Measurements from ENCODE around the gene UFSP2. TPM values are rescaled to one million over a fixed set of nuclear protein-coding genes. Genes with fewer than 3 reads are reported as not detected.
A peak's percentile ranks its signal among the peaks of the same experiment; 100 is the strongest.

Gene UFSP2
- total RNA-seq, 1 donor: 53.5 TPM

DNA sequence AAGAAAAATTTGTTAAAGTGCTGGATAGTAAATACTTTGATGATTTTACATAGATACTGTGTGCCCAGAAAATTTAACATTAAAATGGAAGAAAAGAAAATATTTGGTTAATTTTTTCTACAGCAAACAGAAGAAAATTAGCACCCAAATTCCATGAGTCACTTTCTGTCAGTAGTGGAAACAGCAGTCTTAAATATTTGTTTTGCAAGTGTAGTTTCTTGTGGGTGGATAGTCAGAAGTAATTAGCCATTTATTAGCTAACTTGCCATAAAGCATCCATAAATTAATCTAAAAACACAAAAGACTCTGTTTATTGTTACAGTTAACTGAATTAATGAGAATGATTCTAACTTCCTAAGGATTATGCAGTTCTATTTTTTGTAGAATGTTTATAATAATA is 9.7 kb upstream of the UFSP2 start:
- no peak for DNase-seq (ENCODE audit: low read depth)
- no peak overlapping the region for H3K4me3 ChIP-seq (ENCODE audit: low read depth, low read length)
- TF ChIP-seq, protein P1, sequence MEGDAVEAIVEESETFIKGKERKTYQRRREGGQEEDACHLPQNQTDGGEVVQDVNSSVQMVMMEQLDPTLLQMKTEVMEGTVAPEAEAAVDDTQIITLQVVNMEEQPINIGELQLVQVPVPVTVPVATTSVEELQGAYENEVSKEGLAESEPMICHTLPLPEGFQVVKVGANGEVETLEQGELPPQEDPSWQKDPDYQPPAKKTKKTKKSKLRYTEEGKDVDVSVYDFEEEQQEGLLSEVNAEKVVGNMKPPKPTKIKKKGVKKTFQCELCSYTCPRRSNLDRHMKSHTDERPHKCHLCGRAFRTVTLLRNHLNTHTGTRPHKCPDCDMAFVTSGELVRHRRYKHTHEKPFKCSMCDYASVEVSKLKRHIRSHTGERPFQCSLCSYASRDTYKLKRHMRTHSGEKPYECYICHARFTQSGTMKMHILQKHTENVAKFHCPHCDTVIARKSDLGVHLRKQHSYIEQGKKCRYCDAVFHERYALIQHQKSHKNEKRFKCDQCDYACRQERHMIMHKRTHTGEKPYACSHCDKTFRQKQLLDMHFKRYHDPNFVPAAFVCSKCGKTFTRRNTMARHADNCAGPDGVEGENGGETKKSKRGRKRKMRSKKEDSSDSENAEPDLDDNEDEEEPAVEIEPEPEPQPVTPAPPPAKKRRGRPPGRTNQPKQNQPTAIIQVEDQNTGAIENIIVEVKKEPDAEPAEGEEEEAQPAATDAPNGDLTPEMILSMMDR (IDR thresholded peaks at IDR 0.05; ENCODE audit: insufficient read depth, low read length): no peak

- TF ChIP-seq, protein P1 (IDR thresholded peaks at IDR 0.05; ENCODE audit: insufficient read depth, low read length): no peak
- no peak for DNase-seq (ENCODE audit: low read depth)
- H3K4me3 ChIP-seq (ENCODE audit: low read depth, low read length): no peak overlapping the region
Measured at GRCh38 chr4:185429660-185430059, 3.9 kb upstream of the UFSP2 start.

DNA sequence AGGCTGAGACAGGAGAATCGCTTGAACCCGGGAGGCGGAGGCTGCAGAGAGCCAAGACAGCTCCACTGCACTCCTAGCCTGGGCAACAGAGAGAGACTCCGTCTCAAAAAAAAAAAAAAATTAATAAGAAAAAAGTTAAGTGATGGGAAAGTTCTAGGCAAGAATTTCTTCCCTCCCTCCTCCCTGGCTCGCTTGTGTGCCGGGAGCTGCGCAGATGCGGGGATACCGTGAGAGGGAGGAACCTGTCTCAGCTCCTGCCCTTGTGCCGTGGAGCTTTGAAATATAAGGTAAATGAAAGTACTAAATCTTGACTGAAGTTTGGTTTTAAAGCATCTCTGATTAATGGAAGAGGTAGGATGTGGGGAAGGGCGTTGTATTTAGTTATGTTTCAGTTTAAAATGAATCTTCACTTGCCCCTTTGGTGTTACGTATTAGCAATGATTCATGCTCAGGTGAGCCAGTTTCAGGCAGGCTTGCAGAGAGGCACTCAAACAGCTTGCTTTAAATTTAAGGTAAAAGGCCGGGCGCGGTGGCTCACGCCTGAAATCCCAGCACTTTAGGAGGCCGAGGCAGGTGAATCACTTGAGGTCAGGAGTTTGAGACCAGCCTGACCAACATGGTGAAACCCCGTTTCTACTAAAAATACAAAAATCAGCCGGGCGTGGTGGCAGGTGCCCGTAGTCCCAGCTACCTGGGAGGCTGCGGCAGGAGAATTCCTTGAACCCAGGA is 1.4 kb upstream of the UFSP2 start:
- no peak for DNase-seq (ENCODE audit: low read depth)
- TF ChIP-seq, protein P1 (IDR thresholded peaks at IDR 0.05; ENCODE audit: insufficient read depth, low read length): no peak
- H3K4me3 ChIP-seq (ENCODE audit: low read depth, low read length): no peak overlapping the region

GRCh38 chr4:185424905-185425646 is 688 bp downstream of the UFSP2 start:
- peak overlapping the region; percentile 92 for H3K4me3 ChIP-seq (ENCODE audit: low read depth, low read length)
- DNase-seq (ENCODE audit: low read depth): peak; percentile 62
- TF ChIP-seq, protein P1 (IDR thresholded peaks at IDR 0.05; ENCODE audit: insufficient read depth, low read length): no peak

DNA sequence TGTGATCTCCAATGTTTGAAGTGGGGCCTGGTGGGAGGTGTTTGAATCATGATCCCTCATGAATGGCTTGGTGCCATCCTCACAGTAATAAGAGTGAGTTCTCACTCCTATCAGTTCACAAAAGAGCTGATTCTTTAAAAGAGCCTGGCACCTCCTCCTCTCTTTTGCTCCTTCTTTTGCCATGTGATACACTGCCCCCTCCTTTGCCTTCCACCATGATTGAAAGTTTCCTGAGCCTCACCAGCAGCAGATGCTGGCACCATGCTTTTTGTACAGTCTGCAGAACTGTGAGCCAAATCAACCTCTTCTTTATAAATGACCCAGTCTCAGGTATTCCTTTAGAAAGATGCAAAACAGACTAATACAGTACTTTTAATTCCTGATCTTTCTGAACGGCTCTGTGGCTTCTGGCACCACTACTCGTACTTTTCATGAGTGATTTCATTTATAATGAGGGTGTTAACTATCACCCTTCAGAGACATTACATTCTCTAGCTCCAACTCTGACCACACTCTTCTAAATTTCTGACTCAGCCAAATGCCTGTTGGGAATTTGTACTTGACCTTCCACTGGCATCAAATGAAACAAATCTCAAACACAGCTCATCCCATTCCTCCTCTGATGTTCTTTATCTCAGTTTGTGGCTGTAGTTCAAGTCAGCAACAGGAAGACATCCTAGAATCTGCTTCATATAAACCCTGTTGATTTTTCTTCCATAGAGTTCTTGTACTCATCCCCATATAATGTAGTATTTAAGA is 4.2 kb downstream of the UFSP2 start:
- TF ChIP-seq, protein P1 (IDR thresholded peaks at IDR 0.05; ENCODE audit: insufficient read depth, low read length): no peak
- no peak overlapping the region for H3K4me3 ChIP-seq (ENCODE audit: low read depth, low read length)
- peak; percentile 73 for DNase-seq (ENCODE audit: low read depth)

DNA sequence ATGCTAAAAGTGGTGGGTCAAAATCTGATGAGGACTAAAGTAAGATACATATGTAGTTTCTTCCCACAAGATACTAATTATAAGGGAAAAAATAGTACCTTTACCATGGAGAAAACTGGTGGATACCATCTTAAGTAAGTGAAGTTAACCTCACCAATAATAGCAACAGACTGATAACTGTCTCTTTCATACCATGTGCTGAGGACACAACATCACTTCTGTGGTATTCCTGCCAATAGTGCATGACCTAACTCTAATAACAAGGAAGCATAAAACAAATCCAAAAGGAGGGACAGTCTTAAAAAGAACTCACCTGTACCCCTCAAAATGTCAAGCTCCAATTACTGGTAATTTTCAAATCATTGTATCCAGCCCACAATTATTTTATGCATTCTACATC is 8.8 kb downstream of the UFSP2 start:
- no peak for DNase-seq (ENCODE audit: low read depth)
- no peak overlapping the region for H3K4me3 ChIP-seq (ENCODE audit: low read depth, low read length)
- TF ChIP-seq, protein P1 (IDR thresholded peaks at IDR 0.05; ENCODE audit: insufficient read depth, low read length): no peak
